HG03571 (cell line): ENCODE measurements around the gene ARL15.

Experiments used
- ATAC-seq: cut with Tn5 transposase; IDR thresholded peaks from one replicate; pipeline ENCODE4 v1.9.1; 2021; ENCODE audit not compliant: unreplicated experiment

ARL15 gene

GRCh38 chr5:54254482-54255198, 55.7 kb downstream of the ARL15 start:
- no peak for ATAC-seq

- ATAC-seq, result no peak
Measured at GRCh38 chr5:54251981-54252380, 58.4 kb downstream of the ARL15 start.

DNA sequence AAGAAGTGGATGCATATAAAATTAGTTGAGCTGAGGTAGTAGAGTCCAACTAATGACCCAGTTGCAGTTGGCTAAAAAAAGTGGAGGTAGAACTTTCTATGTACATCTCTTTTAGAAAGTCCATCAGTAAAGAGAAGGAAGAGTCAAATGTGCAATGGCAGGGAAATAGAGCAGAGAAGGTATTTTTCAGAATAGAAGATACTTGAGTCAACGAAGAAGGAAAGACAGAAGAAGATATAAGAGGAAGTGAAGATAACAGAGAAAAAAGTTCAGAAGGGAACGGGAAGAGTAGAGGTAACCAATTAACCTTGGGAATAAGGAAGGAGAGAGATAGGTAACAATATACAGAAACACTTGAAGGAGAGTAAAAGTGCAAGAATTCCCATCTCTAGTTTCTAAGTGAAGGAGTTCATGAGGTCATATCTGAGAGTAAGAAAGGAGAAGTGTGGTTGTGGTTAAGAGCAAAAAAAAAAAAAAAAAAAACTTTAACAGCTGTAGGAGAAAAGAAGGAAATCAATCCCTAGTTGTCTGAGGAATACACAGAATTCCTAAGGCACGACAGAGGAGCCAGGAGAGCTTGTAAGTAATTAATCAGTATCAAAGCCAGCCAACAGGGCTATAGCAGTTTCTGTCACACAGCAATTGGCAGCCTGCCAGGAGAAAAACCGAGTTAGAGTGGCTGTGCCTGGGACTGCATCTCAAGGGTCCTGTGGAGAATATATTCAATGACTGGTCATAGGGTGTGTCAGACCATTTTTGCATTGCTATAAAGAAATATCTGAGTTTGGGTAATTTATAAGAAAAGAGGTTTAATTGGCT, 61.0 kb downstream of the ARL15 start:
- ATAC-seq, result no peak

GRCh38 chr5:54247226-54247625, 63.1 kb downstream of the ARL15 start:
- ATAC-seq, result no peak

DNA sequence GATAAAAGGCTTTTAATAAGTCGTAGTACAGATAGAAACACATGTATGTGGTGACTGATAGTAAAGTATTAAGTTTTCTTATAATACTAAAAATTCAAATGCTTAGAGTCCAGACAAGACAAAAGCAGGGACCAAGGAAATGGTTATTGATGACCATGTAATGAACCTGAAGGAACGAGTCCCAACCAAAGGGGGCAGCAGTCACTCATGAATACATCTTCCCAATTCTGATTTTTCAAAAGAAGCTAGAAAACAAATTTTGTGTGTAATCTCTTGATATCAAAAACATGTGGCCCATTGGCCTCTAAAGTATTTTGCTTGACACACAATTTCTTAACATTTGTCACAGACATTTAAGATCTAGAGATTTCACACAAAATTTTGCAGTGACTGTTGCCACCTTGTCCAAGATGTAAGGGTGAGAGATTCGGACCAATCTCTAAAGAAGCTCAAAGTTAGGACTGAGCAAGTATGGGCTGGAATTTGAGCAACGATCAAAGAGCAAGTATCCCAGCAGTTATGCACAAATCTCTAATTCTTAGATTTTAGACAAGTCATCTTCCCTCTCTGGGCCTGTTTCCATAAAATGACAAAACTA, 66.8 kb downstream of the ARL15 start:
- no peak for ATAC-seq

DNA sequence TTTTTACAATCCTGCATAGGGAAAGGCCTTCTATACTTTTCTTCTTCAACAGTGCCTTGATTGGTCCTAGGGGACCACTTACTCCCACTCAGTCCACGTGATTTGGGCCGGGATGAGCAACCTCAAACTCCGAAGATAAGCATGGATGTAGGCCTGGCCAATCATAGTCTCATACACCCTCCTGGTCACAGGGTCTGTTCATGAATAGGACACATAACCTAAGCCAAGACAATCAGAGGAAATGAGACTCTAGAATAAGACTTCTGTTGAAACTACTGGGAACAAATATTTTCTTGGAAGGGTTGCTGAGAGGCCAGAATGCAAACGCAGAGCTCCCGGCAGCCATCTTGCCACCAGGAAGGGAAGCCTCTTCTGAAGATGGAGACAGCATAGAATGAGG, 68.1 kb downstream of the ARL15 start:
- no peak for ATAC-seq

- no peak for ATAC-seq
Measured at GRCh38 chr5:54234304-54234933, 76.0 kb downstream of the ARL15 start.

DNA sequence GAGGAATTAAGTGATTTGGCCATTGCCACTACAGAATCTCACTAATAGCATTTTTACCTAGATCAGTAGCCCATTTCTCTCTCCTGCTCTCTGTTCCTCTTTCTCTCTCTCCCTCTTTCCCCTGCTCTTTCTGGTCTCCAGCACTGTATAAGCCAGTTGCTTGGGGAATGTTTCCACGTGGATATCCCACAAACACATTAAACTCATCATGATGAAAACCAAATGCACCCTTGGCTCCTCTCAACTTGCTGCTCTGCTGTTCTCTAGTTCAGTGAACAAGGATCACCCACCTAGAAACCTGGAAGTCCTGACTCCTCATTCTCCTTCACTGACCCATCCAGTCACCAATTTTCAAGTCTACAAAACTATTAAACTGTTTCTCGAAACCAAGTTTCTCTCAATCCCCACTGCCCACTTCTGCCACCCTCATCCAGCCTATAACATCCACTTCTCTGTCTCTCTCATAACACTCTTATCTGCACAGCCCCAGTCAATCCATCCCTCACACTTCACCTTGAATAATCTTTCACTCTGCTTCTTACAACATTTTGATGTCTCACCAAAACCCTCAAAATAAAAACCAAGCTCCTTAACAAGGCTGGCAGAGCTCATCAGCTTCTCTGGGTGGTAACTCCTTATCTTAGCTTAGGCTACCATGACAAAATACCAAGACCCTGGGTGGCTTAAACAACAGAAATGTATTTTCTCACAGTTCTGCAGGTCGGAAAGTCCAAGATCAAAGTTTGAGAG, 79.3 kb downstream of the ARL15 start:
- no peak for ATAC-seq

GRCh38 chr5:54229041-54229780, 81.2 kb downstream of the ARL15 start:
- ATAC-seq, result no peak

DNA sequence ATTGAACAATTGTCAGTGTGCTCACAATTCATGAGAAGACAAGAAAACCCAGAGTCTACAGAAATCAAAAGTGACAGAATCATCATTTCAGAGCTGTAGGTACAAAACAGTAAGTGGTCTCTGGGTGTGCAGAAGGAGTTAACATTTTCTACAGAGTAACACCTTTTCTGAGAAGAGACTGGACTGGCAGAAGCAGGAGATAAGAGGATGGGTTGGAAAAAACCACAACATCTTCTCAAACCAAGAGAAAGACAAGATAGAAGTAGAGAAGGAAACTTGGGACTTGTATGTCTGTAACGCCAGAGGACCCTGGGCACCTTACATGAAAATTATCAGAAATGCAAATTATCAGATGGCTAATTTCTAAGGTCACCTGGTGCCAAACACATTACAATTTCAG, 82.6 kb downstream of the ARL15 start:
- ATAC-seq, result no peak

DNA sequence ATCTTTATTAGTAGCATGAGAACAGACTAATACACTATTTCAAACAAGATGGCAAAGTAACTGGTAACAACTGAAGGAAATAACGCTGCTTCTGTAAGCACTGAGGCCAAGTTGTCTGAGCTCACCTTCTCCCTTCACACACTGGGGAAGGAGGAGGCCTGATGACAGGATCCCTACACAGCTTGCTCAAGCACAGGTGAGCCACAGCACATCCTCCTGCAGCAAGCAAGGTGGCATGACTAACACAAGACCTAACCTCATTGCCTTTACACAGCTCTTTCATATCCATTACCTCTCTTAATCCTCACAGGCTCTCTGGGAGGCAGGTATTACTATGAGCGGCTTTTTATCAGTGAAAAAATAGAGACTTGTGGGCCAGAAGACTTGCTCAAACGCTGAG, 83.3 kb downstream of the ARL15 start:
- no peak for ATAC-seq

- no peak for ATAC-seq
Measured at GRCh38 chr5:54226215-54226614, 84.2 kb downstream of the ARL15 start.

- no peak for ATAC-seq
Measured at GRCh38 chr5:54224103-54224826, 86.1 kb downstream of the ARL15 start.

- ATAC-seq, result no peak
Measured at GRCh38 chr5:54222336-54222735, 88.0 kb downstream of the ARL15 start.

GRCh38 chr5:54221135-54221534, 89.2 kb downstream of the ARL15 start:
- no peak for ATAC-seq

GRCh38 chr5:54220230-54221040, 89.9 kb downstream of the ARL15 start:
- no peak for ATAC-seq

- ATAC-seq, result no peak
Measured at GRCh38 chr5:54217826-54218503, 92.4 kb downstream of the ARL15 start.

- no peak for ATAC-seq
Measured at GRCh38 chr5:54215233-54215736, 95.1 kb downstream of the ARL15 start.
